HepG2 (cell line): Measurements from ENCODE around the gene AP3B1. TPM values are rescaled to one million over a fixed set of nuclear protein-coding genes. Genes with fewer than 3 reads are reported as not detected.

Source experiments
- ATAC-seq: fragments of 200-7000 bp; cut with Tn5 transposase; 3 replicates; pipeline ENCODE4 v1.9.1; 2020; ENCODE audit warnings: mild to moderate bottlenecking, moderate library complexity
- BruUV-seq: library from RNA; stranded (reverse); fragments of 400-500 nt; replicated peaks from 2 replicates; lab custom pipeline; 2021; lab: Mats Ljungman, UMichigan
- CTCF ChIA-PET: fragments of 300-600 bp; formaldehyde crosslinking; extraction: SDS; loops from one replicate; lab custom pipeline; 2021; ENCODE audit warnings: low total read pairs, inconsistent platforms, low intra/inter-chr PET ratio; lab: Yijun Ruan, JAX
- POLR2A ChIA-PET: fragments of 350-600 bp; sonication (Branson Sonifier 250); formaldehyde crosslinking; loops from one replicate; lab custom pipeline; 2020; ENCODE audit warnings: antibody characterized with exemption, inconsistent platforms; lab: Yijun Ruan, JAX
- DNase-seq: peaks from one replicate; pipeline ENCODE4 v3.0.0-alpha.2; 2015; ENCODE audit warnings: low spot score
- FAIRE-seq: peaks from 3 replicates; lab custom pipeline; 2011; peaks lifted over from hg19 to GRCh38; lab: Jason Lieb, UNC
- H2AFZ ChIP-seq: one replicate; pipeline ENCODE4 v1.6.1; 2011; ENCODE audit warnings: low read length, inconsistent platforms
- H3K27ac ChIP-seq: fragments of 300-600 bp; 3 replicates; pipeline ENCODE4 v1.8.0; 2011; ENCODE audit warnings: mixed run types, mild to moderate bottlenecking, mixed read lengths, low read length, inconsistent platforms; ENCODE audit not compliant: insufficient read depth; ENCODE audit errors: extremely low read length
- H3K27me3 ChIP-seq, 2 experiments: fragments of 200-600 bp in 1 of 2; 2 replicates in 1 of 2; 3 replicates in 1 of 2; pipeline versions ENCODE4 v1.6.0 to v1.8.0; 2011; ENCODE audit warnings: low read length in 2 of 2, mild to moderate bottlenecking in 2 of 2, moderate library complexity in 2 of 2, inconsistent platforms in 1 of 2; ENCODE audit not compliant: insufficient read depth in 2 of 2, control insufficient read depth in 1 of 2
- H3K36me3 ChIP-seq, 2 experiments: fragments of 200-600 bp in 1 of 2; replicated peaks in 1 of 2; 2 replicates in 1 of 2; 3 replicates in 1 of 2; pipeline versions ENCODE4 v1.5.1 to v1.8.0; 2011; ENCODE audit warnings: low read length in 2 of 2, inconsistent platforms in 1 of 2; ENCODE audit not compliant: insufficient read depth in 2 of 2, control insufficient read depth in 1 of 2
- H3K4me1 ChIP-seq: 2 replicates; pipeline ENCODE4 v1.5.1; 2012; ENCODE audit warnings: low read length, inconsistent platforms; ENCODE audit not compliant: insufficient read depth
- H3K4me2 ChIP-seq: 2 replicates; pipeline ENCODE4 v1.6.0; 2011; ENCODE audit warnings: low read depth, low read length, inconsistent platforms
- H3K4me3 ChIP-seq, 3 experiments: fragments of 200-600 bp in 1 of 3; sonication (generic), shearing (Covaris generic) in 1 of 3; replicated peaks in 1 of 3; 2 replicates each; pipeline ENCODE4 v1.5.1; 2011 to 2016; ENCODE audit warnings: low read length in 3 of 3, inconsistent platforms in 2 of 3, low read depth in 2 of 3, mild to moderate bottlenecking in 2 of 3, control low read depth in 1 of 3, mixed read lengths in 1 of 3; ENCODE audit not compliant: insufficient read depth in 1 of 3
- H3K79me2 ChIP-seq: one replicate; pipeline ENCODE4 v1.6.1; 2011; ENCODE audit warnings: low read length, inconsistent platforms; ENCODE audit not compliant: insufficient read depth
- H3K9ac ChIP-seq: 2 replicates; pipeline ENCODE4 v1.6.0; 2011; ENCODE audit warnings: mild to moderate bottlenecking, low read depth, low read length, inconsistent platforms; ENCODE audit not compliant: insufficient read depth
- H3K9me3 ChIP-seq: 2 replicates; pipeline ENCODE4 v1.5.1; 2012; ENCODE audit warnings: mild to moderate bottlenecking, low read length
- H4K20me1 ChIP-seq: 2 replicates; pipeline ENCODE4 v1.6.0; 2011; ENCODE audit warnings: inconsistent platforms, mild to moderate bottlenecking, low read length, moderate library complexity; ENCODE audit not compliant: insufficient read depth
- ATF7-NPFF ChIP-seq: sonication (generic); formaldehyde crosslinking; IDR thresholded peaks from 2 replicates; pipeline ENCODE4 v1.8.1; 2023; ENCODE audit warnings: mild to moderate bottlenecking, low read depth, missing genetic modification reagents, moderate library complexity
- CBX1 ChIP-seq: IDR thresholded peaks from one replicate; pipeline ENCODE4 v1.6.1; 2016; ENCODE audit warnings: antibody characterized with exemption, low read depth
- EHMT2 ChIP-seq: fragments of 200-600 bp; sonication (generic); IDR thresholded peaks from 2 replicates; pipeline ENCODE4 v1.7.0; 2017; ENCODE audit warnings: antibody characterized with exemption, low read depth, low read length, borderline replicate concordance
- FOXP1 ChIP-seq, 2 experiments: fragments of 450-650 bp in 1 of 2; IDR thresholded peaks; 2 replicates each; pipeline ENCODE4 v1.6.1; 2017 to 2018; ENCODE audit warnings: antibody characterized with exemption in 1 of 2
- MYNN ChIP-seq: sonication (generic); formaldehyde crosslinking; IDR thresholded peaks from 2 replicates; pipeline ENCODE4 v1.4.0; 2020; ENCODE audit warnings: mild to moderate bottlenecking, low read depth, missing genetic modification reagents
- SCMH1 ChIP-seq: sonication (generic); formaldehyde crosslinking; IDR thresholded peaks from 2 replicates; pipeline ENCODE4 v1.9.0; 2021; ENCODE audit warnings: missing genetic modification reagents, mild to moderate bottlenecking, borderline replicate concordance
- SRSF9 ChIP-seq: fragments of 200-400 bp; formaldehyde crosslinking; IDR thresholded peaks from 2 replicates; pipeline ENCODE4 v1.6.1; 2018; ENCODE audit warnings: borderline replicate concordance, mild to moderate bottlenecking, low read depth, low read length; ENCODE audit not compliant: insufficient read depth, poor library complexity, severe bottlenecking
- STAT5B ChIP-seq: sonication (generic); formaldehyde crosslinking; IDR thresholded peaks from 2 replicates; pipeline ENCODE4 v1.4.0; 2020; ENCODE audit warnings: missing genetic modification reagents
- ZNF501 ChIP-seq: sonication (generic); formaldehyde crosslinking; IDR thresholded peaks from 2 replicates; pipeline ENCODE4 v1.5.1; 2020; ENCODE audit warnings: mild to moderate bottlenecking, moderate library complexity, missing genetic modification reagents
- ZNF577 ChIP-seq: sonication (generic); formaldehyde crosslinking; IDR thresholded peaks from 2 replicates; pipeline ENCODE4 v1.4.0; 2020; ENCODE audit warnings: mild to moderate bottlenecking, low read depth, missing genetic modification reagents, borderline replicate concordance
- ZNF644 ChIP-seq: IDR thresholded peaks from 2 replicates; pipeline ENCODE4 v1.6.1; 2016; ENCODE audit warnings: low read depth
- ZNF720 ChIP-seq: sonication (generic); formaldehyde crosslinking; IDR thresholded peaks from 2 replicates; pipeline ENCODE4 v1.4.0; 2020; ENCODE audit warnings: missing genetic modification reagents
- WGBS: methylation state at CpG from one replicate; pipeline ENCODE4 v1.1.6; 2017; ENCODE audit warnings: low lambda C conversion rate; 5-methylcytosine and 5-hydroxymethylcytosine counted together
- in situ Hi-C: cut with HindIII; loops from 2 replicates; pipeline ENCODE4 v1.10.0; 2017; ENCODE audit warnings: low pct_unique_long_range_greater_than_20kb; ENCODE audit not compliant: extremely low pct_ligation_motif_present
- intact Hi-C: fragments of 100-400 bp; cut with micrococcal nuclease; formaldehyde crosslinking; loops from one replicate; pipeline ENCODE4 v1.10.0; 2022; ENCODE audit not compliant: unreplicated experiment
- polyA plus RNA-seq, 8 experiments: library from polyadenylated mRNA; depleted of rRNA in 3 of 8; stranded (reverse) in 7 of 8; unstranded in 1 of 8; fragments of >200 nt; fragmentation: Illumina TruSeq in 4 of 8; extraction: Trizol in 4 of 8; gene quantifications; 2 replicates each; pipeline versions ENCODE4 v1.2.1 to v1.2.3, GENCODE V29; 2011 to 2016; ENCODE audit warnings: low read depth in 4 of 8, missing spikeins in 1 of 8, mixed read lengths in 1 of 8; ENCODE audit not compliant: insufficient read depth in 1 of 8
- total RNA-seq, 5 experiments: library from RNA; depleted of rRNA; stranded (reverse); fragments of >200 nt; fragmentation: Illumina TruSeq; extraction: Trizol; gene quantifications; 2 replicates each; pipeline ENCODE4 v1.2.3, GENCODE V29; 2016; ENCODE audit warnings: low read depth in 1 of 5
- TF ChIP-seq, protein P1 (sequence below): sonication (generic); formaldehyde crosslinking; IDR thresholded peaks from 2 replicates; pipeline ENCODE4 v1.4.0; 2020; ENCODE audit warnings: mild to moderate bottlenecking, missing genetic modification reagents
- TF ChIP-seq, protein P2 (sequence below): sonication (generic); formaldehyde crosslinking; IDR thresholded peaks from 2 replicates; pipeline ENCODE4 v1.5.0; 2020; ENCODE audit warnings: mild to moderate bottlenecking, low read depth, missing genetic modification reagents, borderline replicate concordance

The AP3B1 gene
- total and polyA plus RNA-seq, 2 of the 13 experiments (the other 11 are each of a cell fraction or from before 2014, with no cell fraction given): 37.7 to 51.2 TPM

DNA sequence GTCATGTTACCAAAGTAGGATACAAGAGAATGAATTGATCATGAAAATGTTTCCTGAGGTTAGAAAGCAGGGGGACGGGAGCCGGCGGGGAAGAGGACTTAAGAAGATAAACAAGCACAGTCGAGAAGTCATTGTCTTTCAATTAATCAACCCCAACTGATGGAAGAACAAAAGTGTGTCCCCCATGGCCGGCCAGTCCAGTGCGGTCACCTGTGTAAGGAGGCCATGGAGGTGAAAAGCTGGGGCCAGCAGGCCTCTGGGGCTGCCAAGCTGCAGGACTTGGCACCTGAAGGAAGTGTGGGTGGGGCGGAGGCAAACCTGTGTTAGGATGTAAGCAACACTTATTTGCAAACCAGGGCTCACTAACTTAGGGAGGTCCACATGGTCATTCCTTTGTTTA is 295.1 kb downstream of the AP3B1 start (continued):
- TF ChIP-seq FOXP1 (IDR thresholded peaks at IDR 0.05) (no peak), FOXP1 (CRISPR knock-in tag; IDR thresholded peaks at IDR 0.05) (no peak), STAT5B (CRISPR knock-in tag) (no peak)
- TF ChIP-seq, all 625 proteins: peak for 0

DNA sequence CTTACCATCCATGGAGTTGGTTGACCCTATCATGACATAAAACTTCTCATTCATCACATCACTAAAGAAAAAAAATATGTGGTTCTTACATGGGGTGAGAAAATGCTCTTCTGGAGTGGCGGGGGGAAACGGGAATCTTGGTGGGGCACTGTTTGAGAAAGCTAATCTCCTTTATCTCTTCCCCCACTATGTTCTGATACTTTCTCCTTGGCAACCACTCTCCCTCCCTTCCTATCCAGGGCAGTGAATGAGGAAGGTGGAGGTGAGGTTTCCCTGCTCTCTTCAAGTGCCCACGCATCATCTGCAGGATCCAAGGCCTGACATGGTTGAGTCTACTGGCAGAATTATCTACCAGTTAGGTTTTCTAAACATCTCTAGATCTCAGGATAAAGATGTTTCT is 297.6 kb downstream of the AP3B1 start:
- POLR2A ChIA-PET: no interaction called here
- H3K27ac ChIP-seq: no peak overlapping the region
- TF ChIP-seq SCMH1 (CRISPR knock-in tag): no peak
- TF ChIP-seq ZNF577 (CRISPR knock-in tag): no peak
- no peak for TF ChIP-seq ZNF644 (CRISPR knock-in tag)
- TF ChIP-seq MYNN: no peak
- TF ChIP-seq SRSF9: no peak
- TF ChIP-seq ZNF720 (CRISPR knock-in tag): no peak
- TF ChIP-seq EHMT2: no peak
- TF ChIP-seq ATF7-NPFF (CRISPR knock-in tag): no peak
- TF ChIP-seq ZNF501 (CRISPR knock-in tag): no peak
- no peak for TF ChIP-seq CBX1
- TF ChIP-seq, protein P1, sequence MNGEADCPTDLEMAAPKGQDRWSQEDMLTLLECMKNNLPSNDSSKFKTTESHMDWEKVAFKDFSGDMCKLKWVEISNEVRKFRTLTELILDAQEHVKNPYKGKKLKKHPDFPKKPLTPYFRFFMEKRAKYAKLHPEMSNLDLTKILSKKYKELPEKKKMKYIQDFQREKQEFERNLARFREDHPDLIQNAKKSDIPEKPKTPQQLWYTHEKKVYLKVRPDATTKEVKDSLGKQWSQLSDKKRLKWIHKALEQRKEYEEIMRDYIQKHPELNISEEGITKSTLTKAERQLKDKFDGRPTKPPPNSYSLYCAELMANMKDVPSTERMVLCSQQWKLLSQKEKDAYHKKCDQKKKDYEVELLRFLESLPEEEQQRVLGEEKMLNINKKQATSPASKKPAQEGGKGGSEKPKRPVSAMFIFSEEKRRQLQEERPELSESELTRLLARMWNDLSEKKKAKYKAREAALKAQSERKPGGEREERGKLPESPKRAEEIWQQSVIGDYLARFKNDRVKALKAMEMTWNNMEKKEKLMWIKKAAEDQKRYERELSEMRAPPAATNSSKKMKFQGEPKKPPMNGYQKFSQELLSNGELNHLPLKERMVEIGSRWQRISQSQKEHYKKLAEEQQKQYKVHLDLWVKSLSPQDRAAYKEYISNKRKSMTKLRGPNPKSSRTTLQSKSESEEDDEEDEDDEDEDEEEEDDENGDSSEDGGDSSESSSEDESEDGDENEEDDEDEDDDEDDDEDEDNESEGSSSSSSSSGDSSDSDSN (CRISPR knock-in tag): no peak
- TF ChIP-seq, protein P2, sequence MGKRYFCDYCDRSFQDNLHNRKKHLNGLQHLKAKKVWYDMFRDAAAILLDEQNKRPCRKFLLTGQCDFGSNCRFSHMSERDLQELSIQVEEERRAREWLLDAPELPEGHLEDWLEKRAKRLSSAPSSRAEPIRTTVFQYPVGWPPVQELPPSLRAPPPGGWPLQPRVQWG (CRISPR knock-in tag): no peak
- 94% methylated on average over 3 of the region's 3 CpGs for WGBS
- no peak overlapping the region for H3K4me3 ChIP-seq
- ATAC-seq (no peak), DNase-seq (no peak), FAIRE-seq (no peak)
- no peak overlapping the region for H3K9ac ChIP-seq
- no peaks in the 10 kb centered on the region for H3K79me2 ChIP-seq
- CTCF ChIA-PET: no interaction called here
- in situ Hi-C loops: loop anchor here (25.0 kb wide), 1 partner anchor 435 kb away; no protein-coding TSS in a partner anchor
- H4K20me1 ChIP-seq: no peaks in the 10 kb centered on the region
- no peaks in the 10 kb centered on the region for H3K9me3 ChIP-seq
- no peak overlapping the region for H2AFZ ChIP-seq
- no TSS peak for BruUV-seq
- no peaks in the 10 kb centered on the region for H3K27me3 ChIP-seq
- peaks cover 0 to 5% of the 10 kb centered on the region in 2 experiments; a peak in 2 of 5 replicates for H3K36me3 ChIP-seq
- H3K4me2 ChIP-seq: no peak overlapping the region
- no peaks in the 10 kb centered on the region for H3K4me1 ChIP-seq
- intact Hi-C loops: no loop called here
